GM19035 (cell line): ENCODE data around the gene STRIT1.

ENCODE experiments used
- ATAC-seq: cut with Tn5 transposase; IDR thresholded peaks from one replicate; pipeline ENCODE4 v1.9.1; 2021; ENCODE audit not compliant: unreplicated experiment

STRIT1 gene

GRCh38 chr3:155293516-155293915, at the start of gene STRIT1:
Gene STRIT1, minus strand, starts transcription at chr3:155293683.
- ATAC-seq = no peak

GRCh38 chr3:155342344-155342743, 48.9 kb upstream of the STRIT1 start:
- no peak for ATAC-seq

- ATAC-seq = no peak
Measured at GRCh38 chr3:155339052-155339451, 45.6 kb upstream of the STRIT1 start.

GRCh38 chr3:155335724-155336354, 42.4 kb upstream of the STRIT1 start:
- ATAC-seq = peak; percentile 44

- ATAC-seq = peak; percentile 93
Measured at GRCh38 chr3:155334914-155335723, 41.6 kb upstream of the STRIT1 start.

GRCh38 chr3:155334215-155334913, 40.9 kb upstream of the STRIT1 start:
- no peak for ATAC-seq

- no peak for ATAC-seq
Measured at GRCh38 chr3:155332716-155333115, 39.2 kb upstream of the STRIT1 start.

GRCh38 chr3:155331078-155331477, 37.6 kb upstream of the STRIT1 start:
- no peak for ATAC-seq

- ATAC-seq = no peak
Measured at GRCh38 chr3:155330370-155330769, 36.9 kb upstream of the STRIT1 start.

GRCh38 chr3:155329513-155330048, 36.1 kb upstream of the STRIT1 start:
- ATAC-seq = no peak

- no peak for ATAC-seq
Measured at GRCh38 chr3:155327871-155328270, 34.4 kb upstream of the STRIT1 start.

- ATAC-seq = no peak
Measured at GRCh38 chr3:155327430-155327829, 33.9 kb upstream of the STRIT1 start.

- no peak for ATAC-seq
Measured at GRCh38 chr3:155326901-155327300, 33.4 kb upstream of the STRIT1 start.

- ATAC-seq = no peak
Measured at GRCh38 chr3:155326244-155326643, 32.8 kb upstream of the STRIT1 start.

GRCh38 chr3:155325263-155325835, 31.9 kb upstream of the STRIT1 start:
- no peak for ATAC-seq

GRCh38 chr3:155323063-155323666, 29.7 kb upstream of the STRIT1 start:
- peak; percentile 77 for ATAC-seq

GRCh38 chr3:155321418-155321817, 27.9 kb upstream of the STRIT1 start:
- no peak for ATAC-seq

GRCh38 chr3:155320934-155321333, 27.5 kb upstream of the STRIT1 start:
- ATAC-seq = no peak

GRCh38 chr3:155318740-155319139, 25.3 kb upstream of the STRIT1 start:
- no peak for ATAC-seq

- no peak for ATAC-seq
Measured at GRCh38 chr3:155317211-155317610, 23.7 kb upstream of the STRIT1 start.

- ATAC-seq = no peak
Measured at GRCh38 chr3:155316426-155316825, 22.9 kb upstream of the STRIT1 start.
